ENCODE results near the gene RNF138. TPM values are rescaled to one million over a fixed set of nuclear protein-coding genes. Genes with fewer than 3 reads are reported as not detected.
A peak's percentile ranks its signal among the peaks of the same experiment; 100 is the strongest.

Gene RNF138
- polyA plus RNA-seq, 3 donors, result 62.8 to 70.5 (median 67.1) TPM

GRCh38 chr18:32060026-32060425 is 31.6 kb upstream of the RNF138 start:
- 100% methylated on average over 1 of the region's 2 CpGs for WGBS (ENCODE audit: insufficient coverage)
- H3K36me3 Mint-ChIP-seq, result peaks cover 36 to 49% of the 10 kb centered on the region in 2 donors
- Histone ChIP-seq H4K20me1 (ENCODE audit: insufficient read depth, low read length) (peaks cover 5% of the 10 kb centered on the region), H3K27me3 (ENCODE audit: control insufficient read depth in 2 of 2, insufficient read depth in 2 of 2, low read length in 2 of 2) (no peaks in the 10 kb centered on the region), H3K4me2 (replicated peaks; ENCODE audit: extremely low read depth, low read length, poor library complexity, severe bottlenecking) (no peak overlapping the region), H3K4me3 (replicated peaks in 1 of 3; ENCODE audit: low read depth in 2 of 3, low read length in 3 of 3) (no peak overlapping the region), H3K79me2 (ENCODE audit: insufficient read depth, low read length) (no peaks in the 10 kb centered on the region), H3K27ac (ENCODE audit: low read depth in 1 of 2, low read length in 2 of 2) (no peak overlapping the region), H3K9me3 (replicated peaks in 1 of 2; ENCODE audit: control insufficient read depth in 1 of 2, insufficient read depth in 1 of 2, low read length in 2 of 2) (no peaks in the 10 kb centered on the region), H2AFZ (ENCODE audit: insufficient read depth, low read depth, low read length, poor library complexity, severe bottlenecking) (no peak overlapping the region), H3K4me1 (ENCODE audit: control insufficient read depth in 1 of 2, insufficient read depth in 2 of 2, low read length in 2 of 2) (no peaks in the 10 kb centered on the region), H3K36me3 (replicated peaks in 1 of 2; ENCODE audit: control insufficient read depth in 1 of 2, insufficient read depth in 2 of 2, low read length in 2 of 2) (peaks cover 9 to 35% of the 10 kb centered on the region in 2 donors), H3K9ac (ENCODE audit: insufficient read depth, low read length, poor library complexity, severe bottlenecking) (no peak overlapping the region)
- TF ChIP-seq, protein P1, sequence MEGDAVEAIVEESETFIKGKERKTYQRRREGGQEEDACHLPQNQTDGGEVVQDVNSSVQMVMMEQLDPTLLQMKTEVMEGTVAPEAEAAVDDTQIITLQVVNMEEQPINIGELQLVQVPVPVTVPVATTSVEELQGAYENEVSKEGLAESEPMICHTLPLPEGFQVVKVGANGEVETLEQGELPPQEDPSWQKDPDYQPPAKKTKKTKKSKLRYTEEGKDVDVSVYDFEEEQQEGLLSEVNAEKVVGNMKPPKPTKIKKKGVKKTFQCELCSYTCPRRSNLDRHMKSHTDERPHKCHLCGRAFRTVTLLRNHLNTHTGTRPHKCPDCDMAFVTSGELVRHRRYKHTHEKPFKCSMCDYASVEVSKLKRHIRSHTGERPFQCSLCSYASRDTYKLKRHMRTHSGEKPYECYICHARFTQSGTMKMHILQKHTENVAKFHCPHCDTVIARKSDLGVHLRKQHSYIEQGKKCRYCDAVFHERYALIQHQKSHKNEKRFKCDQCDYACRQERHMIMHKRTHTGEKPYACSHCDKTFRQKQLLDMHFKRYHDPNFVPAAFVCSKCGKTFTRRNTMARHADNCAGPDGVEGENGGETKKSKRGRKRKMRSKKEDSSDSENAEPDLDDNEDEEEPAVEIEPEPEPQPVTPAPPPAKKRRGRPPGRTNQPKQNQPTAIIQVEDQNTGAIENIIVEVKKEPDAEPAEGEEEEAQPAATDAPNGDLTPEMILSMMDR (IDR thresholded peaks at IDR 0.05), result no peak
- peaks cover 0 to 3% (median 0%) of the 10 kb centered on the region in 7 donors for H3K9me3 Mint-ChIP-seq
- H3K4me1 Mint-ChIP-seq, result no peaks in the 10 kb centered on the region
- intact Hi-C loops (cut with micrococcal nuclease), result no loop called here
- no peaks in the 10 kb centered on the region for H3K27me3 Mint-ChIP-seq (ENCODE audit: low read depth in 3 of 3)
- no peak overlapping the region for H3K4me3 Mint-ChIP-seq
- no peak overlapping the region for H3K27ac Mint-ChIP-seq
- no peak for DNase-seq

- Histone ChIP-seq H3K4me1 (ENCODE audit: control insufficient read depth in 1 of 2, insufficient read depth in 2 of 2, low read length in 2 of 2) (no peaks in the 10 kb centered on the region), H2AFZ (ENCODE audit: insufficient read depth, low read depth, low read length, poor library complexity, severe bottlenecking) (no peak overlapping the region), H3K4me2 (replicated peaks; ENCODE audit: extremely low read depth, low read length, poor library complexity, severe bottlenecking) (no peak overlapping the region), H3K9ac (ENCODE audit: insufficient read depth, low read length, poor library complexity, severe bottlenecking) (no peak overlapping the region), H3K9me3 (replicated peaks in 1 of 2; ENCODE audit: control insufficient read depth in 1 of 2, insufficient read depth in 1 of 2, low read length in 2 of 2) (no peaks in the 10 kb centered on the region), H4K20me1 (ENCODE audit: insufficient read depth, low read length) (no peaks in the 10 kb centered on the region), H3K27ac (ENCODE audit: low read depth in 1 of 2, low read length in 2 of 2) (no peak overlapping the region), H3K36me3 (replicated peaks in 1 of 2; ENCODE audit: control insufficient read depth in 1 of 2, insufficient read depth in 2 of 2, low read length in 2 of 2) (peaks cover 30 to 61% of the 10 kb centered on the region in 2 donors), H3K4me3 (replicated peaks in 1 of 3; ENCODE audit: low read depth in 2 of 3, low read length in 3 of 3) (no peak overlapping the region), H3K27me3 (ENCODE audit: control insufficient read depth in 2 of 2, insufficient read depth in 2 of 2, low read length in 2 of 2) (no peaks in the 10 kb centered on the region), H3K79me2 (ENCODE audit: insufficient read depth, low read length) (no peaks in the 10 kb centered on the region)
- intact Hi-C loops (cut with micrococcal nuclease), result no loop called here
- Mint-ChIP-seq H3K4me1 (no peaks in the 10 kb centered on the region), H3K4me3 (no peak overlapping the region), H3K27ac (peak overlapping the region in 1 of 7 donors; percentile 16), H3K27me3 (ENCODE audit: low read depth in 3 of 3) (peaks cover 0 to 2% (median 0%) of the 10 kb centered on the region in 3 donors), H3K9me3 (peaks cover 0 to 3% (median 0%) of the 10 kb centered on the region in 7 donors), H3K36me3 (peaks cover 36 to 59% of the 10 kb centered on the region in 2 donors)
- TF ChIP-seq, protein P1 (IDR thresholded peaks at IDR 0.05), result no peak
- no peak for DNase-seq
- no CpG with 5 or more reads among the region's 3 CpGs for WGBS (ENCODE audit: insufficient coverage)
Measured at GRCh38 chr18:32067375-32068167, 24.1 kb upstream of the RNF138 start.
